Activated CD4-positive, alpha-beta T cell treated with anti-CD3 and anti-CD28 coated beads, Interleukin-2, Interleukin-6, amounts not matched to agents 100 ng/mL and 50 ng/mL, durations not matched to agents 16 hours and 8 hours (primary cell): Measurements from ENCODE around the gene TNFRSF9.
A peak's percentile ranks its signal among the peaks of the same experiment; 100 is the strongest.

Experiments used
- DNase-seq: peaks from one replicate; pipeline ENCODE4 v3.0.0-alpha.2; 2020

TNFRSF9 gene

GRCh38 chr1:7915826-7916500 is 24.7 kb downstream of the TNFRSF9 start:
- DNase-seq: peak; percentile 18

GRCh38 chr1:7912743-7913557 is 27.7 kb downstream of the TNFRSF9 start:
- DNase-seq: no peak

- DNase-seq: no peak
These were observed 28.5 kb downstream of the TNFRSF9 start for GRCh38 chr1:7912145-7912544.

GRCh38 chr1:7905262-7905661 is 35.4 kb downstream of the TNFRSF9 start:
- no peak for DNase-seq

GRCh38 chr1:7902478-7903085 is 38.1 kb downstream of the TNFRSF9 start:
- DNase-seq: peak; percentile 76

GRCh38 chr1:7899741-7900140 is 40.9 kb downstream of the TNFRSF9 start:
- DNase-seq: no peak

- no peak for DNase-seq
These were observed 41.7 kb downstream of the TNFRSF9 start for GRCh38 chr1:7898962-7899361.

- DNase-seq: no peak
These were observed 43.6 kb downstream of the TNFRSF9 start for GRCh38 chr1:7896994-7897393.

GRCh38 chr1:7893529-7894180 is 47.0 kb downstream of the TNFRSF9 start:
- no peak for DNase-seq

- DNase-seq: no peak
These were observed 48.8 kb downstream of the TNFRSF9 start for GRCh38 chr1:7891804-7892203.

- no peak for DNase-seq
These were observed 49.8 kb downstream of the TNFRSF9 start for GRCh38 chr1:7890853-7891252.

GRCh38 chr1:7888248-7889081 is 52.2 kb downstream of the TNFRSF9 start:
- DNase-seq: no peak

GRCh38 chr1:7886405-7886745 is 54.3 kb downstream of the TNFRSF9 start:
- DNase-seq: no peak

GRCh38 chr1:7885513-7886404 is 54.9 kb downstream of the TNFRSF9 start:
- peak; percentile 33 for DNase-seq

- DNase-seq: no peak
These were observed 55.9 kb downstream of the TNFRSF9 start for GRCh38 chr1:7884757-7885156.

- no peak for DNase-seq
These were observed 61.4 kb downstream of the TNFRSF9 start for GRCh38 chr1:7879228-7879627.

GRCh38 chr1:7878027-7878426 is 62.6 kb downstream of the TNFRSF9 start:
- DNase-seq: no peak

- no peak for DNase-seq
These were observed 66.5 kb downstream of the TNFRSF9 start for GRCh38 chr1:7873801-7874795.

- no peak for DNase-seq
These were observed 69.5 kb downstream of the TNFRSF9 start for GRCh38 chr1:7871136-7871535.
